ENCODE results near the gene DOHH.
A peak's percentile ranks its signal among the peaks of the same experiment; 100 is the strongest.

The DOHH gene

DNA sequence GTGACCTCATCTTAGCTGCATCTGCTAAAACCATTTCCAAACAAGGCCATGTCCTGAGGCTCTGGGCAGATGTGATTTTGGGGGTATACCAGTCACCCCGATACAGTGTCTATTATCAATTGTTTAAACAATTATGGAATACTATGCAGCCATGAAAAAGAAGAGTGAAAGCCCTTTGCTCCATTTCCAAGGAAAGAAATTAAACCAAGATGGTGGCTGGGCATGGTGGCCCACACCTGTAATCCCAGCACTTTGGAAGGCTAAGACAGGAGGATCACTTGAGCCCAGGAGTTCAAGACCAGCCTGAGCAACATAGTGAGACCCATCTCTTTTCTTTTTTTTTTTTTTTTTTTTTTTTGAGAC is 39.3 kb upstream of the DOHH start:
- H3K36me3 ChIP-seq (ENCODE audit: control insufficient read depth, insufficient read depth, low read length): peaks cover 4% of the 10 kb centered on the region
- no peak for DNase-seq
- H3K27me3 ChIP-seq (ENCODE audit: insufficient read depth, low read length, poor library complexity): no peaks in the 10 kb centered on the region
- H3K79me1 ChIP-seq (ENCODE audit: low read length): no peaks in the 10 kb centered on the region
- no peak overlapping the region for H3K4ac ChIP-seq (ENCODE audit: low read depth, low read length)
- H3K27ac ChIP-seq (ENCODE audit: low read depth, low read length): no peak overlapping the region
- H3K18ac ChIP-seq (ENCODE audit: low read length): no peak overlapping the region
- no peak overlapping the region for H2AK5ac ChIP-seq (ENCODE audit: low read length)
- WGBS (ENCODE audit: extremely low coverage, insufficient coverage, low lambda C conversion rate): no CpG with 5 or more reads among the region's 1 CpG
- no peak overlapping the region for H2BK120ac ChIP-seq (ENCODE audit: low read depth, low read length)
- no peak overlapping the region for H4K8ac ChIP-seq (ENCODE audit: low read depth, low read length)
- H3K79me2 ChIP-seq (ENCODE audit: control insufficient read depth, insufficient read depth, low read length): no peaks in the 10 kb centered on the region
- no peak overlapping the region for H2BK15ac ChIP-seq (replicated peaks; ENCODE audit: low read depth)
- no peaks in the 10 kb centered on the region for H3K4me1 ChIP-seq (ENCODE audit: control insufficient read depth, low read depth, low read length)
- H3K56ac ChIP-seq (ENCODE audit: low read length): no peak overlapping the region
- H3K9ac ChIP-seq (ENCODE audit: low read length): no peak overlapping the region
- H2BK5ac ChIP-seq (ENCODE audit: low read length): no peak overlapping the region
- H3K4me3 ChIP-seq (ENCODE audit: low read length): no peak overlapping the region
- H3K23ac ChIP-seq (ENCODE audit: low read length): no peak overlapping the region
- no peak overlapping the region for H3K4me2 ChIP-seq (ENCODE audit: low read length)
- no peak overlapping the region for H4K5ac ChIP-seq (ENCODE audit: low read length)

GRCh38 chr19:3538965-3539755 is 38.7 kb upstream of the DOHH start, which contains the start of gene TEKTIP1:
TEKTIP1 (plus strand) TSS chr19:3539174; CDS start chr19:3539178, 4 bp downstream.
- Histone ChIP-seq H4K8ac (ENCODE audit: low read depth, low read length) (no peak within 1 kb of the TSS), H3K18ac (ENCODE audit: low read length) (no peak within 1 kb of the TSS), H3K56ac (ENCODE audit: low read length) (no peak within 1 kb of the TSS), H2AK5ac (ENCODE audit: low read length) (no peak within 1 kb of the TSS), H2BK120ac (ENCODE audit: low read depth, low read length) (no peak within 1 kb of the TSS), H3K4me3 (ENCODE audit: low read length) (no peak within 1 kb of the TSS), H3K27ac (ENCODE audit: low read depth, low read length) (no peak within 1 kb of the TSS), H3K4ac (ENCODE audit: low read depth, low read length) (no peak within 1 kb of the TSS), H2BK15ac (replicated peaks; ENCODE audit: low read depth) (no peak within 1 kb of the TSS), H3K79me2 (ENCODE audit: control insufficient read depth, insufficient read depth, low read length) (no peaks in the 10 kb centered on the region), H3K23ac (ENCODE audit: low read length) (no peak within 1 kb of the TSS), H3K4me2 (ENCODE audit: low read length) (no peak within 1 kb of the TSS), H2BK5ac (ENCODE audit: low read length) (no peak within 1 kb of the TSS), H3K27me3 (ENCODE audit: insufficient read depth, low read length, poor library complexity) (no peaks in the 10 kb centered on the region), H3K36me3 (ENCODE audit: control insufficient read depth, insufficient read depth, low read length) (peaks cover 4% of the 10 kb centered on the region), H3K9ac (ENCODE audit: low read length) (no peak within 1 kb of the TSS), H3K79me1 (ENCODE audit: low read length) (no peaks in the 10 kb centered on the region), H3K4me1 (ENCODE audit: control insufficient read depth, low read depth, low read length) (no peaks in the 10 kb centered on the region), H4K5ac (ENCODE audit: low read length) (no peak within 1 kb of the TSS)
- no CpG with 5 or more reads among the region's 28 CpGs for WGBS (ENCODE audit: extremely low coverage, insufficient coverage, low lambda C conversion rate)
- DNase-seq: peak; percentile 43

GRCh38 chr19:3538258-3538929 is 37.9 kb upstream of the DOHH start:
- no peak overlapping the region for H3K56ac ChIP-seq (ENCODE audit: low read length)
- no peak overlapping the region for H2BK5ac ChIP-seq (ENCODE audit: low read length)
- no peaks in the 10 kb centered on the region for H3K79me2 ChIP-seq (ENCODE audit: control insufficient read depth, insufficient read depth, low read length)
- no peak overlapping the region for H3K18ac ChIP-seq (ENCODE audit: low read length)
- H4K5ac ChIP-seq (ENCODE audit: low read length): no peak overlapping the region
- H3K79me1 ChIP-seq (ENCODE audit: low read length): no peaks in the 10 kb centered on the region
- no peak overlapping the region for H3K4me2 ChIP-seq (ENCODE audit: low read length)
- H3K27me3 ChIP-seq (ENCODE audit: insufficient read depth, low read length, poor library complexity): no peaks in the 10 kb centered on the region
- no peak overlapping the region for H2BK120ac ChIP-seq (ENCODE audit: low read depth, low read length)
- no peak overlapping the region for H3K4me3 ChIP-seq (ENCODE audit: low read length)
- H4K8ac ChIP-seq (ENCODE audit: low read depth, low read length): no peak overlapping the region
- DNase-seq: no peak
- H2BK15ac ChIP-seq (replicated peaks; ENCODE audit: low read depth): no peak overlapping the region
- H3K23ac ChIP-seq (ENCODE audit: low read length): no peak overlapping the region
- H2AK5ac ChIP-seq (ENCODE audit: low read length): no peak overlapping the region
- no peak overlapping the region for H3K9ac ChIP-seq (ENCODE audit: low read length)
- H3K4me1 ChIP-seq (ENCODE audit: control insufficient read depth, low read depth, low read length): no peaks in the 10 kb centered on the region
- peaks cover 4% of the 10 kb centered on the region for H3K36me3 ChIP-seq (ENCODE audit: control insufficient read depth, insufficient read depth, low read length)
- WGBS (ENCODE audit: extremely low coverage, insufficient coverage, low lambda C conversion rate): no CpG with 5 or more reads among the region's 25 CpGs
- no peak overlapping the region for H3K4ac ChIP-seq (ENCODE audit: low read depth, low read length)
- H3K27ac ChIP-seq (ENCODE audit: low read depth, low read length): no peak overlapping the region

DNA sequence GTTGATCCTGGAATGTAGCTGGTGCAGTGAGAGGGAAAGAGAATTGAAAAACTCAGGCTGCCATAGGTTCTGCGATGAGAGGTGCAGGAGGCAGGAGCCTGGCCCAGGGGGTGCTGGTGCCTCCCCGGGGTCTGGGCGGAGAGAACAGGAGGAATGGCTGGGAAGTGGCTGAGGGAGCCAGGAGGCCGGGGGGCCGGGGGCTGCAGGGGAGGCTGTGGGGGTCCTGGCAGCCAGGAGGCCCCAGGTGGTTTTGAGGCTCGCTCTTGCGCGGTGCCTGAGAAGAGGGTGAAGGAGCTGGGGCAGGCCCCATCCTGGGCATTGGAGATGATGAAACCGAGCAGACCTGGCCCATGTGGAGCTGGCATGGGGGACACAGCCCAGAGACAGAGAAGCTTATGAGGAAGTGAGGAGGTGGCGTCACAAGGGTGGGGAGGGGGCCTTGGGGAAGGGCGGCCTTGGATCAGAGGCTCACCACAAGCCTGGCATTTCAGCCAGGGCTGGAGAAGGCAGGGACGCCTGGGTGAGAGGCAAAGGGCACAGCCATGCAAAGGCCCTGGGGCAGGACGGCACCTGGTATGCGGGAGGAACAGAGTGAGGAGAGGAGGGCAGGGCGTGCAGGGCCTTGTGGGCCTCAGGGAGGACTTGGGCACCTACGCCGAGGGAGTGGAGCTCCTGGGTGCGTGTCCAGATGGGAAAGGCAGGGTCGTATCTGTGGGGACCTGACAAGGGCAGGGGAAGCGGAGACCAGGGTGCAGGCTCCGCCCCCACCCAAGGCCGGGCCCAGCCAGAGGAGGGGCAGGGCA is 37.2 kb upstream of the DOHH start:
- no peak overlapping the region for H2BK15ac ChIP-seq (replicated peaks; ENCODE audit: low read depth)
- no peak overlapping the region for H3K23ac ChIP-seq (ENCODE audit: low read length)
- no peak for DNase-seq
- H3K27ac ChIP-seq (ENCODE audit: low read depth, low read length): no peak overlapping the region
- no peak overlapping the region for H3K18ac ChIP-seq (ENCODE audit: low read length)
- H4K5ac ChIP-seq (ENCODE audit: low read length): no peak overlapping the region
- no peak overlapping the region for H4K8ac ChIP-seq (ENCODE audit: low read depth, low read length)
- no peak overlapping the region for H3K9ac ChIP-seq (ENCODE audit: low read length)
- H3K36me3 ChIP-seq (ENCODE audit: control insufficient read depth, insufficient read depth, low read length): peaks cover 6% of the 10 kb centered on the region
- no peak overlapping the region for H2AK5ac ChIP-seq (ENCODE audit: low read length)
- no peaks in the 10 kb centered on the region for H3K79me2 ChIP-seq (ENCODE audit: control insufficient read depth, insufficient read depth, low read length)
- H3K4me1 ChIP-seq (ENCODE audit: control insufficient read depth, low read depth, low read length): no peaks in the 10 kb centered on the region
- H2BK5ac ChIP-seq (ENCODE audit: low read length): no peak overlapping the region
- no peak overlapping the region for H3K4me3 ChIP-seq (ENCODE audit: low read length)
- H3K27me3 ChIP-seq (ENCODE audit: insufficient read depth, low read length, poor library complexity): no peaks in the 10 kb centered on the region
- no peak overlapping the region for H3K4me2 ChIP-seq (ENCODE audit: low read length)
- H3K4ac ChIP-seq (ENCODE audit: low read depth, low read length): no peak overlapping the region
- H2BK120ac ChIP-seq (ENCODE audit: low read depth, low read length): no peak overlapping the region
- no CpG with 5 or more reads among the region's 22 CpGs for WGBS (ENCODE audit: extremely low coverage, insufficient coverage, low lambda C conversion rate)
- H3K79me1 ChIP-seq (ENCODE audit: low read length): no peaks in the 10 kb centered on the region
- no peak overlapping the region for H3K56ac ChIP-seq (ENCODE audit: low read length)

- Histone ChIP-seq H3K4me2 (ENCODE audit: low read length) (no peak overlapping the region), H2AK5ac (ENCODE audit: low read length) (no peak overlapping the region), H3K18ac (ENCODE audit: low read length) (no peak overlapping the region), H3K27me3 (ENCODE audit: insufficient read depth, low read length, poor library complexity) (no peaks in the 10 kb centered on the region), H4K8ac (ENCODE audit: low read depth, low read length) (no peak overlapping the region), H3K4ac (ENCODE audit: low read depth, low read length) (no peak overlapping the region), H3K56ac (ENCODE audit: low read length) (no peak overlapping the region), H3K23ac (ENCODE audit: low read length) (no peak overlapping the region), H3K79me1 (ENCODE audit: low read length) (no peaks in the 10 kb centered on the region), H3K9ac (ENCODE audit: low read length) (no peak overlapping the region), H3K4me3 (ENCODE audit: low read length) (no peak overlapping the region), H3K36me3 (ENCODE audit: control insufficient read depth, insufficient read depth, low read length) (peaks cover 6% of the 10 kb centered on the region), H2BK120ac (ENCODE audit: low read depth, low read length) (no peak overlapping the region), H3K4me1 (ENCODE audit: control insufficient read depth, low read depth, low read length) (no peaks in the 10 kb centered on the region), H4K5ac (ENCODE audit: low read length) (no peak overlapping the region), H2BK5ac (ENCODE audit: low read length) (no peak overlapping the region), H3K79me2 (ENCODE audit: control insufficient read depth, insufficient read depth, low read length) (no peaks in the 10 kb centered on the region), H3K27ac (ENCODE audit: low read depth, low read length) (no peak overlapping the region), H2BK15ac (replicated peaks; ENCODE audit: low read depth) (no peak overlapping the region)
- no peak for DNase-seq
- WGBS (ENCODE audit: extremely low coverage, insufficient coverage, low lambda C conversion rate): no CpG with 5 or more reads among the region's 13 CpGs
These were observed 36.6 kb upstream of the DOHH start for GRCh38 chr19:3537101-3537437.

Data from mesendoderm (in vitro differentiated cells).